ENCODE results near the gene ACVR2A.

ACVR2A gene

DNA sequence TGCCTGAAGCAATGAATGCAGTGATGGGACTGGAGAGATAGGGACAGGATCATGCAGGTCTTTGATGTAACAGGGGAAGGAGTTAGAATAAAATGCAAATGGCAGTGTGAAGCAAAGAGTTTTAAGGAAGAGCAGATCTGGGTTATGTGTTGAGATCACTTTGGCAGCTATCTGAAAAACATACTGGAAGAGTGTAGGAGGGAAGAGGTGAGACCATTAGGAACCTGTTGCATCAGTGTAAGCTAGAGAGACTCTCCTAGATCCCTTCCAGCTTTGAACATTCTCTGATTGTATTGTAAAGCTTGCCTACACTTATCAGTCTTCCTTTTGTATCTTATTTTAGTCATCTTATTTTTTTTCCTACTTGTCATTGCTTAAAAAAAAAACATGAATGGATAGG, 10.5 kb downstream of the ACVR2A start:
- DNase-seq (ENCODE audit: low read depth, low spot score): no peak

DNA sequence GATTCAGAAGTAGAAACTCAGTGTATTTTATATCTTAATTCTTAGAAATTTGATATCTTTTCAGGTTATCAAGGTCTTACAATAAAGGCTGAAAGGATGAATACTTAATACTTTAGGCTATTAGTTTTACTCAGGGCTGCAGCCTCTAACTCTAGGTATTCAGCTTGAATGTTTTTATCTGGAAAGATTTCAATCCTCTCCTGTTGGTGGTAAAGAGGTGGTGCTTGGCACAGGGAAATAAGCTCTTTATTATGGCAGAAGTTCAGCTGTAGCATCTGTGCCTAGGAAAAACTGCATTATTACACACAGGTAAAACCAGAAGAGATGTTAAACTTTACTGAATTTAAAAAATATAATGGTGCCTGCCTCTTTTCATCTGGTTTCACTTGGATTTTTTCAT, 11.1 kb downstream of the ACVR2A start:
- Histone ChIP-seq H3K27me3 (ENCODE audit: control insufficient read depth, insufficient read depth, low read length) (no peaks in the 10 kb centered on the region), H3K27ac (ENCODE audit: low read length) (no peak overlapping the region), H3K9me3 (ENCODE audit: control insufficient read depth, insufficient read depth, low read length) (no peaks in the 10 kb centered on the region), H3K36me3 (ENCODE audit: control insufficient read depth, insufficient read depth, low read length) (no peaks in the 10 kb centered on the region), H3K4me1 (ENCODE audit: control insufficient read depth, insufficient read depth, low read length) (peaks cover 4% of the 10 kb centered on the region; the same call in 1 of the 2 replicates), H3K4me3 (ENCODE audit: low read length) (no peak overlapping the region)
- no peak for DNase-seq (ENCODE audit: low read depth, low spot score)

More for the DNA sequence above, 10.5 kb downstream of the ACVR2A start:
- H3K9me3 ChIP-seq (ENCODE audit: control insufficient read depth, insufficient read depth, low read length): no peaks in the 10 kb centered on the region
- H3K27me3 ChIP-seq (ENCODE audit: control insufficient read depth, insufficient read depth, low read length): no peaks in the 10 kb centered on the region
- no peaks in the 10 kb centered on the region for H3K36me3 ChIP-seq (ENCODE audit: control insufficient read depth, insufficient read depth, low read length)
- no peak overlapping the region for H3K4me3 ChIP-seq (ENCODE audit: low read length)
- H3K4me1 ChIP-seq (ENCODE audit: control insufficient read depth, insufficient read depth, low read length): peaks cover 4% of the 10 kb centered on the region; the same call in 1 of the 2 replicates
- H3K27ac ChIP-seq (ENCODE audit: low read length): no peak overlapping the region

DNA sequence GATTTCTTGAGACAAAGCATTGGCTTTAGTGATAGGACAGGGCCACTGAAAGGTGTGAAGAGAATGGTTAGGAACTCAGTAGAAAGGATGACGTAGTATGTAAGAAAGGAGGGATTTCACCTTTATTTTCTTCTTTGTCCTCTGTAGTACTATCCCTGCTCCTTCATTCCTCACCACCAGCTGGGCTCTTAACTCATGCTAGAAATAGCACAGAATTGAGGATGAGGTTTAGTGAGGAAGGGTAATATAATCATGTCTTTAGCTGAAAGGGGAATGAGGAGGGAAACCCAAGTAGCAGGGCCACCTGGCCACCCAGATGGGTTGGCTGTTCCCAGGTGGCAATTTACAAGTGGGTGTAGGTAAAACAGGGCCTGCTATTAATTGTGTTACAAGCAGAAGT, 15.2 kb downstream of the ACVR2A start:
- WGBS (ENCODE audit: insufficient coverage, insufficient read length): no CpG with 5 or more reads among the region's 1 CpG
- no peak overlapping the region for H3K4me3 ChIP-seq (ENCODE audit: low read length)
- no peaks in the 10 kb centered on the region for H3K36me3 ChIP-seq (ENCODE audit: control insufficient read depth, insufficient read depth, low read length)
- H3K4me1 ChIP-seq (ENCODE audit: control insufficient read depth, insufficient read depth, low read length): peaks cover 7% of the 10 kb centered on the region
- no peak overlapping the region for H3K27ac ChIP-seq (ENCODE audit: low read length)
- H3K9me3 ChIP-seq (ENCODE audit: control insufficient read depth, insufficient read depth, low read length): no peaks in the 10 kb centered on the region
- H3K27me3 ChIP-seq (ENCODE audit: control insufficient read depth, insufficient read depth, low read length): no peaks in the 10 kb centered on the region
- DNase-seq (ENCODE audit: low read depth, low spot score): no peak

DNA sequence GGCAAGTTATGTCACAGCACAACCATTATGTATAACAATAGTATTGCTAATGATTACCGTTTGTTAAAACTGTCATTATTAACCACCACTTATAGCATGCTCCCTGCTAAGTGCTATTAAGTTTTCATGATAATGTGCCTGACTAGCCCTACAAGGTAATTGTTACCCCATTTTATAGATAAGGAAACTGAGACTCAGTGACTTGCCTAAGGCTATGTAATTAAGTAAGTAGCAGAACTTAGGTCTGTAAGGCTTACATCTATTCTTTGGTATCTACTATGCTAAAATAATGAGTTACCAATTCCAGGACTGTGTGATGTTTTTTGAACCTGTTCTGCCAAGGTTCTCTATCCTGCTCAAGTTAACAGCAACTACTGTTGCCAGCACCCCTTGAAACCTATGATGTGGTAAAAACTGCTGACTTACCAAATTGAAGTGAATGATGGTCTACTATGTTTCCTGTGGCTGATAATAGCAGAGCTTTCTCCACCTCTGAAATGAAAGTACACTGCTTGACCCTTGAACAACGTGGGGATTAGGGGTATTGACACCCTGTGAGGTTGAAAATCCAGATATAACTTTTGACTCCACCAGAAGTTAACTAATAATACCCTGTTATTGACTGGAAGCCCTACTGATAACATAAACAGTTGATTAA, 18.2 kb downstream of the ACVR2A start:
- Histone ChIP-seq H3K9me3 (ENCODE audit: control insufficient read depth, insufficient read depth, low read length) (no peaks in the 10 kb centered on the region), H3K27ac (ENCODE audit: low read length) (no peak overlapping the region), H3K4me3 (ENCODE audit: low read length) (no peak overlapping the region), H3K36me3 (ENCODE audit: control insufficient read depth, insufficient read depth, low read length) (no peaks in the 10 kb centered on the region), H3K4me1 (ENCODE audit: control insufficient read depth, insufficient read depth, low read length) (peaks cover 8% of the 10 kb centered on the region), H3K27me3 (ENCODE audit: control insufficient read depth, insufficient read depth, low read length) (no peaks in the 10 kb centered on the region)
- WGBS (ENCODE audit: insufficient coverage, insufficient read length): no CpG with 5 or more reads among the region's 2 CpGs
- DNase-seq (ENCODE audit: low read depth, low spot score): no peak

DNA sequence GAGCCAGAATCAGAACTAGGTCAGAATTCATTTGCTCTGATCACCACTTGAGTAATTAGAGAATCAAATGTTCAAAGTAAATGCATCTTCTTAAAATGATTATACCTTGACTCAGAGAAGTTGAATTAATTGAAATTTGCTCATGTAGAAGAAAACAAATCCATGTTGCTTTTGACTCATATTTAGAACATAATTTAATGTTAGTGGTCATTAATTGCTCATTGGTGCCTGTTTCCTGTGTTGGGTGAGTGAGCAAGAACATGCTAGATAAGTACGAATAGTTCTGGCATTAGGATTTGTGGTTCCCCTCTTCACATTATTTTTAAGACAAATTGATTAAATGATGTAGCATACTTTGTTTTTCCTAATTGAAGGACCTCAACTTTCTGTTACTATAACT, 19.0 kb downstream of the ACVR2A start:
- WGBS (ENCODE audit: insufficient coverage, insufficient read length): no CpG with 5 or more reads among the region's 1 CpG

DNA sequence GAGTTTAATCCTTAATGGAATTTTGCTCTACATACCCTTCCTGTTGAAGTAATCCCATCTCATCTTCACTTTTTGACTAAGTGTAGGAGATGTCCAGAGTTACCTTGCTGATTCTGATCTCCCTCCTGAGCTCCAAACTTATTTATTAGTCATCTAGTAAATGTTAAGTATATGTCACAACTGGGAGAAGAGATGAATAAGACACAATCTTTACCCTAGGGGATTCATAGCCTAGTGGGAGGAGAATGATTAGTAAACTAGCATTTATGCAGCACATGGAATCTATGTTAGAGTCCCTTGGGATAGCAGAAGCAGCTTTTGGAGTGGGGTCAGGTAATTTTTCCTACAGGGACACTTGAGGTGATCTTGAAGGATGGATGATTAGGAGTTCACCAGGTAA, 20.7 kb downstream of the ACVR2A start:
- H3K9me3 ChIP-seq (ENCODE audit: control insufficient read depth, insufficient read depth, low read length): no peaks in the 10 kb centered on the region
- peaks cover 6% of the 10 kb centered on the region for H3K4me1 ChIP-seq (ENCODE audit: control insufficient read depth, insufficient read depth, low read length)
- DNase-seq (ENCODE audit: low read depth, low spot score): no peak
- H3K27ac ChIP-seq (ENCODE audit: low read length): no peak overlapping the region
- no peaks in the 10 kb centered on the region for H3K27me3 ChIP-seq (ENCODE audit: control insufficient read depth, insufficient read depth, low read length)
- H3K4me3 ChIP-seq (ENCODE audit: low read length): no peak overlapping the region
- no peaks in the 10 kb centered on the region for H3K36me3 ChIP-seq (ENCODE audit: control insufficient read depth, insufficient read depth, low read length)

More for the DNA sequence above, 19.0 kb downstream of the ACVR2A start:
- Histone ChIP-seq H3K4me1 (ENCODE audit: control insufficient read depth, insufficient read depth, low read length) (peaks cover 8% of the 10 kb centered on the region), H3K9me3 (ENCODE audit: control insufficient read depth, insufficient read depth, low read length) (no peaks in the 10 kb centered on the region), H3K27ac (ENCODE audit: low read length) (no peak overlapping the region), H3K27me3 (ENCODE audit: control insufficient read depth, insufficient read depth, low read length) (no peaks in the 10 kb centered on the region), H3K4me3 (ENCODE audit: low read length) (no peak overlapping the region), H3K36me3 (ENCODE audit: control insufficient read depth, insufficient read depth, low read length) (no peaks in the 10 kb centered on the region)
- no peak for DNase-seq (ENCODE audit: low read depth, low spot score)

DNA sequence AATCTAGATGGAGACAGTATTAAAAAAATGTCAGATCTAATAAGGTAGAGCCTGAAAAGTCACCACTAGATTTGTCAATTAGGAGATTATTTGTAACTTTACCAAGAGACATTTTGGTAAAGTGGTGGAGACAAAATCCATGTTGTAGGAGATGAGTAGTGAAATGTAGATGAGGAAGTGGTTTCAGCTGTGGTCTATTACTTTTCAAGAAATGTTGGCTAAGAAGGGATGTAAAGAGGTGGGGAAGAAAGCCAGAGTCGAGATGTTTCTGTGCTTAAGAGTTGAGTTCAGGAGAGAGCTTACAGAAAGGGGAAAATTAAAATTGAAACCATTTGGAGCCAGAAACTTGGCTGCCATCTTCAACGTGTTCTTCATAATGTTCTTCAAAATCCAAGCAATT, 22.2 kb downstream of the ACVR2A start:
- peaks cover 6% of the 10 kb centered on the region for H3K4me1 ChIP-seq (ENCODE audit: control insufficient read depth, insufficient read depth, low read length)
- DNase-seq (ENCODE audit: low read depth, low spot score): no peak
- WGBS (ENCODE audit: insufficient coverage, insufficient read length): no CpG with 5 or more reads among the region's 2 CpGs

DNA sequence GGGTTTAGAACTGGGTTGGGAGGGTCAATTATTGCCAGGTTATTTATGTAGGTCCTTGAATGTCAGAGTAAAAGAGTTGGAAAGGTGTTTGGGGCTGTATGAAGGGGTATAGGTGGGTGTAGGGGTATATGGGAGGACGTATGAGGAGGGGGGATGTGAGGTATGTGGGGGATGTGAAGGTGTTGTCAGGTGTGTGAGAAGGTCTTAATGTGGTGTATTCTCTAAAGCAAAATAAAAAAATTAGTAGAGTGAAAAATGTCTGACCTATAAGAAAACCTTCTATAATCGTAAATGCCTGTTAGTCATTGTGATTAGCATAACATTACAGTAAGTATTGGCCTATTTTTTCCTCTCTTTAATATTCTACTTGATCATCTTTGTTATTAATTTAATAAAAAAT, 25.1 kb downstream of the ACVR2A start:
- H3K36me3 ChIP-seq (ENCODE audit: control insufficient read depth, insufficient read depth, low read length): no peaks in the 10 kb centered on the region
- no peaks in the 10 kb centered on the region for H3K27me3 ChIP-seq (ENCODE audit: control insufficient read depth, insufficient read depth, low read length)
- peaks cover 3% of the 10 kb centered on the region; the same call in 1 of the 2 replicates for H3K4me1 ChIP-seq (ENCODE audit: control insufficient read depth, insufficient read depth, low read length)
- H3K9me3 ChIP-seq (ENCODE audit: control insufficient read depth, insufficient read depth, low read length): no peaks in the 10 kb centered on the region
- no peak for DNase-seq (ENCODE audit: low read depth, low spot score)
- no peak overlapping the region for H3K4me3 ChIP-seq (ENCODE audit: low read length)
- H3K27ac ChIP-seq (ENCODE audit: low read length): no peak overlapping the region
- 100% methylated on average over 1 of the region's 2 CpGs for WGBS (ENCODE audit: insufficient coverage, insufficient read length)

More for the DNA sequence above, 22.2 kb downstream of the ACVR2A start:
- H3K27me3 ChIP-seq (ENCODE audit: control insufficient read depth, insufficient read depth, low read length): no peaks in the 10 kb centered on the region
- no peaks in the 10 kb centered on the region for H3K36me3 ChIP-seq (ENCODE audit: control insufficient read depth, insufficient read depth, low read length)
- no peaks in the 10 kb centered on the region for H3K9me3 ChIP-seq (ENCODE audit: control insufficient read depth, insufficient read depth, low read length)
- no peak overlapping the region for H3K4me3 ChIP-seq (ENCODE audit: low read length)
- H3K27ac ChIP-seq (ENCODE audit: low read length): no peak overlapping the region

DNA sequence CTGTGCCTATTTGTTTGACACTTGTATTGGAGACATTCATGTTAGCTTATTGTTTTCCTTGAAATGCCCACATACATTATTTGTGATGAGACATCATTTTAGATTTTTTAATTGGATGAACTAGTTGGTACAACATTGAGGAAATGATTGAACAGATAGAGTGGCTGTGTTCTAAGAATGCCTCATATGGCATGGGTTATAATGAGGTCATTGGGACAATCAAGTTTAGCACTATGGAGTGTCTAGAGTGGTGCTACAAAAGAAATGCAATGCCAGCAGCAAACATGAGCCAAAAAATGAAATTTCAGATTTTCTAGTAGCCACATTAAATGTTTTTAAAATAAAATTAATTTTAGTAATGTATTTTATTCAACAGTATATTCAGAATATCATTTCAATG, 28.1 kb downstream of the ACVR2A start:
- H3K36me3 ChIP-seq (ENCODE audit: control insufficient read depth, insufficient read depth, low read length): no peaks in the 10 kb centered on the region
- peaks cover 2% of the 10 kb centered on the region; the same call in 1 of the 2 replicates for H3K4me1 ChIP-seq (ENCODE audit: control insufficient read depth, insufficient read depth, low read length)
- no peaks in the 10 kb centered on the region for H3K27me3 ChIP-seq (ENCODE audit: control insufficient read depth, insufficient read depth, low read length)
- no peak for DNase-seq (ENCODE audit: low read depth, low spot score)
- H3K9me3 ChIP-seq (ENCODE audit: control insufficient read depth, insufficient read depth, low read length): no peaks in the 10 kb centered on the region
- H3K4me3 ChIP-seq (ENCODE audit: low read length): no peak overlapping the region
- no peak overlapping the region for H3K27ac ChIP-seq (ENCODE audit: low read length)

DNA sequence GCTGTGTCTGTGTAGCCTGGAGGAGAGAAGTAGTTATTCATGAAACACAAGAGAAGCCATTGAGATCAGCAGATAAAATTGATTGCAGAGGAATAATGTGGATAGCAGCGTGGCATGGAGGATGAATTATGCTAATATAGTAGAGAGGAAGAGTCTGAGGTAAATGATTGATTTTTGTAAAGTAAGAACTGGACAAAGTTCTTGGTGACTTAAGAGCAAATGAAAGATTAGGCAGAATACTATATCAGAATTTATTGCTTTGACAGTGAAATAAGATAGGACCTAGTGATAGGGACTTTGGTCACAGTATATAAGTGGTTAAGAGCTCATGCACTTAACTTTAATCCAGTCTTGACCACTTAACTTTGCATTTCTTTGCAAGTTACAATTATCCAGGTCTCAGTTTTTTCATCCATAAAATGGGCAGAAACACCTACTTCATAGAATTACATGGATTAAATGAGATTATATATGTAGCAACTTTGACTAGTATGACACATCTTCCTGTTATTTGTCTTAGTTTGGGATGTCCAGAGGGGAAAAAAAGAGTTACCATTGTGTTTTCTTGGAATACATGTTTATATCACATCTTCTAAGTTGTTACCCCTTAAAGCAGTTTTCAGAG, 29.1 kb downstream of the ACVR2A start:
- WGBS (ENCODE audit: insufficient coverage, insufficient read length): no CpG with 5 or more reads among the region's 1 CpG

DNA sequence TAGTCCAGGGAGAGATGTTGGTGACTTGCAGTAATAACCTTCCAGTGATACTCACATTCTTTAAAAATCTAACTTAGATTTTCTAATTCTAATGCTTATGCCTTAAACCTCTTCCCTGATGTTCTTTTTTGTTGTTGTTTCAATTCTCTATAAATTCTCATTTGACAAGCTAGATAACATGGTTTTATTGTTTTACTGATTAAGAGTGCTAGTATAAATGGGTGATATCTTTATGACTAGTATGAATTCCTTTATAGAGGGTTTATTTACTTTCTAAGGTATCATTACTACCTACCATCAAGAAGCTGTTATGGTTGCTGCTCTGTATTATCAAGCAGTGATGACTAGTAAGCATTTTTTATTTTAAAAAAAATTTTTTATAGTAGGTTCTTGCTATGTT, 35.0 kb downstream of the ACVR2A start:
- H3K4me1 ChIP-seq (ENCODE audit: control insufficient read depth, insufficient read depth, low read length): no peaks in the 10 kb centered on the region
- no peak overlapping the region for H3K4me3 ChIP-seq (ENCODE audit: low read length)
- no peaks in the 10 kb centered on the region for H3K9me3 ChIP-seq (ENCODE audit: control insufficient read depth, insufficient read depth, low read length)
- H3K27ac ChIP-seq (ENCODE audit: low read length): no peak overlapping the region
- H3K27me3 ChIP-seq (ENCODE audit: control insufficient read depth, insufficient read depth, low read length): no peaks in the 10 kb centered on the region
- H3K36me3 ChIP-seq (ENCODE audit: control insufficient read depth, insufficient read depth, low read length): no peaks in the 10 kb centered on the region
- DNase-seq (ENCODE audit: low read depth, low spot score): no peak

More for the DNA sequence above, 29.1 kb downstream of the ACVR2A start:
- no peak overlapping the region for H3K4me3 ChIP-seq (ENCODE audit: low read length)
- peaks cover 2% of the 10 kb centered on the region; the same call in 1 of the 2 replicates for H3K4me1 ChIP-seq (ENCODE audit: control insufficient read depth, insufficient read depth, low read length)
- no peak for DNase-seq (ENCODE audit: low read depth, low spot score)
- H3K9me3 ChIP-seq (ENCODE audit: control insufficient read depth, insufficient read depth, low read length): no peaks in the 10 kb centered on the region
- no peaks in the 10 kb centered on the region for H3K36me3 ChIP-seq (ENCODE audit: control insufficient read depth, insufficient read depth, low read length)
- no peaks in the 10 kb centered on the region for H3K27me3 ChIP-seq (ENCODE audit: control insufficient read depth, insufficient read depth, low read length)
- H3K27ac ChIP-seq (ENCODE audit: low read length): no peak overlapping the region

Data from iPS DF 6.9 (cell line).